Common myeloid progenitor, CD34-positive (primary cell): ENCODE data around the gene CADM4.
"Not testable (repeated sequence)": the region's sequence is repeated elsewhere in the genome, so short reads cannot be mapped to it uniquely, and the experiment has no call there.

Source experiments
- CTCF ChIA-PET: fragments of 350-600 bp; sonication (Branson Sonifier 250); formaldehyde crosslinking; loops from one replicate; lab custom pipeline; 2021; ENCODE audit warnings: antibody characterized with exemption; lab: Charles Lee
- POLR2A ChIA-PET: fragments of 350-600 bp; sonication (Branson Sonifier 250); formaldehyde crosslinking; loops from one replicate; lab custom pipeline; 2021; ENCODE audit warnings: antibody characterized with exemption; lab: Charles Lee
- DNase-seq, 3 donors: peaks; one replicate each; pipeline versions ENCODE4 v3.0.0 to v3.0.0-alpha.2; 2013
- H3K27ac ChIP-seq, 2 experiments: 1 replicate in 1 of 2; 2 replicates in 1 of 2; pipeline ENCODE4 v1.7.0; 2013; ENCODE audit warnings: inconsistent platforms in 2 of 2, low read length in 2 of 2, mild to moderate bottlenecking in 2 of 2, low read depth in 1 of 2, moderate library complexity in 1 of 2; ENCODE audit not compliant: severe bottlenecking in 2 of 2, insufficient read depth in 1 of 2, poor library complexity in 1 of 2
- H3K27me3 ChIP-seq, 5 experiments: replicated peaks in 2 of 5; 1 replicate in 3 of 5; 2 replicates in 2 of 5; pipeline versions ENCODE4 v1.6.1 to v1.7.0; 2013; ENCODE audit warnings: low read length in 4 of 5, mild to moderate bottlenecking in 2 of 5, moderate library complexity in 2 of 5, inconsistent platforms in 1 of 5; ENCODE audit not compliant: insufficient read depth in 5 of 5, control insufficient read depth in 4 of 5
- H3K36me3 ChIP-seq, 4 experiments: 1 replicate in 2 of 4; 2 replicates in 2 of 4; pipeline versions ENCODE4 v1.6.1 to v1.7.0; 2013; ENCODE audit warnings: low read length in 3 of 4, control low read depth in 1 of 4, mild to moderate bottlenecking in 1 of 4; ENCODE audit not compliant: control insufficient read depth in 4 of 4, insufficient read depth in 4 of 4
- H3K4me1 ChIP-seq, 4 experiments: 1 replicate in 3 of 4; 2 replicates in 1 of 4; pipeline versions ENCODE4 v1.6.1 to v1.7.1; 2013; ENCODE audit warnings: low read length in 3 of 4, mild to moderate bottlenecking in 3 of 4, control low read depth in 1 of 4, inconsistent platforms in 1 of 4, moderate library complexity in 1 of 4; ENCODE audit not compliant: control insufficient read depth in 4 of 4, insufficient read depth in 4 of 4; ENCODE audit errors: control extremely low read depth in 1 of 4
- H3K4me3 ChIP-seq, 7 experiments: 1 replicate in 4 of 7; 2 replicates in 3 of 7; pipeline versions ENCODE4 v1.5.1 to v1.7.0; 2013; ENCODE audit warnings: mild to moderate bottlenecking in 7 of 7, low read length in 6 of 7, moderate library complexity in 6 of 7, inconsistent platforms in 2 of 7, low read depth in 2 of 7, control low read depth in 1 of 7; ENCODE audit not compliant: insufficient read depth in 4 of 7, control insufficient read depth in 1 of 7; ENCODE audit errors: extremely low read depth in 1 of 7
- H3K9me3 ChIP-seq, 5 experiments: 1 replicate in 4 of 5; 2 replicates in 1 of 5; pipeline versions ENCODE4 v1.6.1 to v1.7.1; 2013; ENCODE audit warnings: low read length in 4 of 5, mild to moderate bottlenecking in 2 of 5, inconsistent platforms in 1 of 5, low read depth in 1 of 5, moderate library complexity in 1 of 5; ENCODE audit not compliant: control insufficient read depth in 4 of 5, insufficient read depth in 2 of 5; ENCODE audit errors: control extremely low read depth in 1 of 5
- WGBS: methylation state at CpG from one replicate; pipeline ENCODE4 v1.1.5; 2013; ENCODE audit not compliant: insufficient coverage; 5-methylcytosine and 5-hydroxymethylcytosine counted together

The CADM4 gene

GRCh38 chr19:43636121-43636683 is 3.4 kb downstream of the CADM4 start:
- no peaks in the 10 kb centered on the region for H3K9me3 ChIP-seq
- 91% methylated on average over 7 of the region's 14 CpGs for WGBS
- CTCF ChIA-PET = interaction anchor here (1.6 kb wide), 1 partner anchor 13 kb away, joined by 3 read pairs; no protein-coding TSS in a partner anchor
- no peaks in the 10 kb centered on the region for H3K36me3 ChIP-seq
- no peak overlapping the region for H3K27ac ChIP-seq
- H3K4me1 ChIP-seq = peaks cover 0 to 18% (median 15%) of the 10 kb centered on the region in 4 experiments
- POLR2A ChIA-PET = no interaction called here
- H3K27me3 ChIP-seq = peaks cover 5 to 61% (median 33%) of the 10 kb centered on the region in 5 experiments
- no peak overlapping the region for H3K4me3 ChIP-seq
- DNase-seq = no peak

- 78% methylated on average over 2 of the region's 2 CpGs for WGBS
- DNase-seq, POLR2A ChIA-PET, H3K4me3 ChIP-seq, H3K9me3 ChIP-seq, H3K36me3 ChIP-seq, H3K27ac ChIP-seq: not testable (repeated sequence)
- CTCF ChIA-PET = interaction anchor here (0.6 to 1.4 kb wide), 2 partner anchors 9 to 159 kb away, joined by 3 read pairs; no protein-coding TSS in a partner anchor
- H3K27me3 ChIP-seq = peaks cover 5 to 55% (median 33%) of the 10 kb centered on the region in 5 experiments
- peaks cover 0 to 17% (median 15%) of the 10 kb centered on the region in 4 experiments for H3K4me1 ChIP-seq
These were observed 4.1 kb downstream of the CADM4 start for GRCh38 chr19:43635561-43635940.

DNA sequence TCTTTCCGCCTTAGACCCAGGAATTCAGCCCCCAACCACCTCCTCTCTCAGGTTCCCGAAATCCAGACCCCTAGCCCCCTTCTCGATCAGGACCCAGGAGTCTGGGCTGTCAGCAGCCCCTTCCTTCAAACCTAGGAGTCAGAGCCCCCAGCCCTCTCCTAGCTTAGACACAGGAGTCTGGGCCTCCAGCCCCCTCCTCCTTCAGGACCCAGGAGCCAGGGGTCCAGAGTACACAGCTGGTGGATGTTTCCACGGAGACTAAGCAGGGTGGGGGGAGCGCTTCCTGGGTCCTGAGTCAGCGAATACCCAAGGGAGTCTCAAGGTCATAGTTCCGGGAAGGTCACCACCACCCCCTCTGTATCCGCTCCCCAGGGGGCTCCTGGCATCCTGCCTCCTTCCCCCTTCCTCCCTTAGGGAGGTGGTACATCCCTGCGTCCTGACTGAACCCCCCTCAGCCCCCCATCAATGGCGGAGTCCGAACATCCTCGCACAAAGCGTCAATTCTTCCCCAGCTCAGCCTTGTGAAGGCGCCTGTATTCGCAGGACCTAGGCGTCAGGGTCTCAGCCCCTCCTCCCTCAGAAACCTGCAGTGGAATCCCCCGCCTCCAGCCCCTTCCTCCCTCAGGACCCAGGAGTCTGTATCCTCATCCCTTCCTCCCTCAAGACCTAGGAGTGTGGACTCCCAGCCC is 4.6 kb downstream of the CADM4 start:
- H3K36me3 ChIP-seq = no peaks in the 10 kb centered on the region
- DNase-seq = no peak
- H3K9me3 ChIP-seq = no peaks in the 10 kb centered on the region
- H3K27me3 ChIP-seq = peaks cover 5 to 50% (median 29%) of the 10 kb centered on the region in 5 experiments
- H3K4me3 ChIP-seq = no peak overlapping the region
- WGBS = 57% methylated on average over 8 of the region's 17 CpGs
- H3K27ac ChIP-seq = no peak overlapping the region
- POLR2A ChIA-PET = no interaction called here
- peaks cover 0 to 12% (median 11%) of the 10 kb centered on the region in 4 experiments for H3K4me1 ChIP-seq
- CTCF ChIA-PET = interaction anchor here (0.6 to 1.4 kb wide), 2 partner anchors 9 to 158 kb away, joined by 3 read pairs; no protein-coding TSS in a partner anchor

GRCh38 chr19:43634506-43634871 is 5.2 kb downstream of the CADM4 start:
- ChIA-PET POLR2A (interaction anchor here (0.5 kb wide), 1 partner anchor 65 kb away, joined by 5 read pairs; no protein-coding TSS in a partner anchor), CTCF (interaction anchor here (1.1 to 1.4 kb wide), 2 partner anchors 8 to 10 kb away, joined by 3 to 4 read pairs; no protein-coding TSS in a partner anchor)

GRCh38 chr19:43634068-43634467 is 5.6 kb downstream of the CADM4 start:
- H3K36me3 ChIP-seq = no peaks in the 10 kb centered on the region
- 91% methylated on average over 5 of the region's 5 CpGs for WGBS
- CTCF ChIA-PET = interaction anchor here (0.7 to 1.1 kb wide), 2 partner anchors 10 to 18 kb away, joined by 3 to 4 read pairs; no protein-coding TSS in a partner anchor

More at GRCh38 chr19:43634506-43634871, 5.2 kb downstream of the CADM4 start:
- Histone ChIP-seq H3K4me3 (no peak overlapping the region), H3K27me3 (peaks cover 5 to 47% (median 26%) of the 10 kb centered on the region in 5 experiments), H3K4me1 (peaks cover 0 to 10% (median 8%) of the 10 kb centered on the region in 4 experiments), H3K9me3 (no peaks in the 10 kb centered on the region), H3K36me3 (no peaks in the 10 kb centered on the region), H3K27ac (no peak overlapping the region)
- DNase-seq = no peak
- WGBS = no CpG with 5 or more reads among the region's 5 CpGs

DNA sequence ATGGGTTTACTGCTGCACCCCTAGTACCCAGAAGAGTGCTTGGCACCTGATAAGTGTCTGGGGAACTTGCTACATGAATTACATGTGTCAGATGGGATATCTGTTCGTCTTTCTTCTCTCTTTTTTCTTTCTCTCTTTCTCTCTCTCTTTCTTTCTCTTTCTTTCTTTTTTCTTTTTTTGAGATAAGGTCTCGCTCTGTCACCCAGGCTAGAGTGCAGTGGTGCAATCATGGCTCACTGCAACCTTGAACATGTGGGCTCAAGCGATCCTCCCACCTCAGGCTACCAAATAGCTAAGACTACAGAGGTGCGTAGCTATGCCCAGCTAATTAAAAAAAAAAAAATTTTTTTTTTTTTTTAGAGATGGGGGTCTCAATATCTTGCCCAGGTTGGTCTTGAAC is 6.1 kb downstream of the CADM4 start:
- peaks cover 0 to 8% (median 3%) of the 10 kb centered on the region in 4 experiments for H3K4me1 ChIP-seq
- H3K4me3 ChIP-seq = no peak overlapping the region
- H3K36me3 ChIP-seq = no peaks in the 10 kb centered on the region
- ChIA-PET POLR2A (no interaction called here), CTCF (interaction anchor here (0.7 to 1.1 kb wide), 2 partner anchors 9 to 18 kb away, joined by 3 to 4 read pairs; no protein-coding TSS in a partner anchor)
- H3K9me3 ChIP-seq = no peaks in the 10 kb centered on the region
- H3K27ac ChIP-seq = no peak overlapping the region
- H3K27me3 ChIP-seq = peaks cover 5 to 39% (median 22%) of the 10 kb centered on the region in 5 experiments
- 93% methylated on average over 2 of the region's 4 CpGs for WGBS
- no peak for DNase-seq

More at GRCh38 chr19:43634068-43634467, 5.6 kb downstream of the CADM4 start:
- peaks cover 0 to 8% (median 4%) of the 10 kb centered on the region in 4 experiments for H3K4me1 ChIP-seq
- peaks cover 5 to 44% (median 25%) of the 10 kb centered on the region in 5 experiments for H3K27me3 ChIP-seq
- no peak for DNase-seq
- POLR2A ChIA-PET = interaction anchor here (0.5 kb wide), 1 partner anchor 65 kb away, joined by 5 read pairs; no protein-coding TSS in a partner anchor
- no peak overlapping the region for H3K27ac ChIP-seq
- H3K4me3 ChIP-seq = no peak overlapping the region
- H3K9me3 ChIP-seq = no peaks in the 10 kb centered on the region
